CMK (cell line): Measurements from ENCODE around the gene MYL11.
"Not testable (repeated sequence)": the region's sequence is repeated elsewhere in the genome, so short reads cannot be mapped to it uniquely, and the experiment has no call there.

ENCODE experiments used
- DNase-seq: peaks from one replicate; pipeline ENCODE4 v3.0.0-alpha.2; 2010; ENCODE audit warnings: low read depth

MYL11 gene, protein sequence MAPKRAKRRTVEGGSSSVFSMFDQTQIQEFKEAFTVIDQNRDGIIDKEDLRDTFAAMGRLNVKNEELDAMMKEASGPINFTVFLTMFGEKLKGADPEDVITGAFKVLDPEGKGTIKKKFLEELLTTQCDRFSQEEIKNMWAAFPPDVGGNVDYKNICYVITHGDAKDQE

GRCh38 chr16:30374538-30374937 lies at the start of gene MYL11:
TSS of gene MYL11 (plus strand) at chr16:30374802. CDS start at chr16:30374858, 56 bp downstream.
- DNase-seq, result no peak

- DNase-seq, result peak; percentile 62
Observed at GRCh38 chr16:30334473-30334989, 40.1 kb upstream of the MYL11 start.

- DNase-seq, result peak; percentile 45
Observed at GRCh38 chr16:30335028-30335597, 39.5 kb upstream of the MYL11 start.

DNA sequence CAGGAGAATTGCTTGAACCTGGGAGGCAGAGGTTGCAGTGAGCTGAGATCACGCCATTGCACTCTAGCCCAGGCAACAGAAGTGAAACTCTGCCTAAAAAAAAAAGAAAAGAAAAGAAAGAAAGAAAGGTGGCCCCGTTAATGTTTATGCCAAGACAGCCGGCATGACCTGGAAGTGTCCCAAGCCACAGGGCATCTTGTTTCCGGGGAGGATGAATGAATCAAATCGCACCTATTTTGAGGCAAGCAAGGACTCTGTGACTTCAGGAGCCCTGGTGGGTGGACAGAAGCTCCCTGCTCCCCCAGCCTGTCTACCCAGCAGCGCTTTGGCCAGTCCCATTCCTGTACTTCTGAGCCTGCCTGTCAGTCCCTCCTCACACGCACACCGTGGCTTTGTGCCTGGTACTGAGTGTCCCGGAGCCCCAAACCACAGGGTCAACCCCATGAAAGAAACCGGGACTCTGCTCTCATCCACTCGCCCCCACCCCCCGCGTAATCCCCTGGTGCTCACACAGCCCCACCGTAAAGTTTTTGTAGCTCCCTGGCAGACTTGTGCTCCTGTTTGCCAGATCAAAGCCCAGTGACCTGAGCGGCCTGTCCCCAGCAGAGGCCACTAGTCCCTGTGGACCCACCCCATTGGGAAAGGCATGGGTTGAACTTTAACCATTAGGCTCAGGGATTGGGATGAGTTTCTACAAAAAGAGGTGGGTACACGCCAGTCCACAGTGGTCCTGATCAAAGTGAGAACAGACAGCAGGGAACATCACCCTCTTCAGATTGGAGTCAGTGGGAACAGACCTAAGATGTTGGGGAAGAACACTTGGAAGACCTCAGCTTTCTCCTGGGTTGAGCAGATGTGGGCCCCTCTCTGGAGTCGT lies 38.8 kb upstream of the MYL11 start:
- no peak for DNase-seq

DNA sequence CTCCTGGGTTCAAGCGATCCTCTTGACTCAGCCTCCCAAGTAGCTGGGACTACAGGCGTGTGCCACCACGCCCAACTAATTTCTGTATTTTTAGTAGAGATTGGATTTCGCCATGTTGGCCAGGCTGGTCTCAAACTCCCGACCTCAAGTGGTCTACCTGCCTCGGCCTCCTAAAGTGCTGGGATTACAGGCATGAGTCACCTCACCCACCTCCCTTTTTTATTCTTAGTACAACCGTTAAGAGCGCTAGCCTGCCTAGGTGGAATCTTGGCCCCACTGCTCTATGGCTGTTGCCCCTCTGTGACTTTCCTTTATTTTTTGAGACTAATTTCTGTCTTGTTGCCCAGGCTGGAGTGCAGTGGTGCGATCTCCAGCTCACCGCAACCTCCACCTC lies 36.6 kb upstream of the MYL11 start:
- DNase-seq, result not testable (repeated sequence)

DNA sequence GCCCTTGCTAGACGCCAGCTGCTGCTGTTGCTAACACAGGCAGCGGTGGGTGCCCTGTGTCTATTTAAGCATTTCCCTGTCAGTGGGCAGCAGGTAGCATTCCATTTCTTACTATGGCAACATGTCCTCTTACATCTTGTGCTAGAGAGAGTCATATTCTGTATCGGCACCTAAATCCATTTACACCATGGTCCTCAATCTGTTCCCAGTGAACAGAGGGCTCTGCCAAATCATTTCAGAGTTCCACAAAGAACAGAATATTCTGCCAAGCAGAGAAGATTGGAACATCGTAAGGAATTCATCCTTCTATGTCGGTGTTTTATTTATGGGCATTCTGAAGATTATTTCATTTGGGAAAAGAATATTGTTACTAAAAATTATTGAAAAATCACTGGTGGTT lies 35.9 kb upstream of the MYL11 start:
- DNase-seq, result not testable (repeated sequence)

- no peak for DNase-seq
Observed at GRCh38 chr16:30340621-30341020, 34.0 kb upstream of the MYL11 start.

- not testable (repeated sequence) for DNase-seq
Observed at GRCh38 chr16:30341971-30342370, 32.6 kb upstream of the MYL11 start.

DNA sequence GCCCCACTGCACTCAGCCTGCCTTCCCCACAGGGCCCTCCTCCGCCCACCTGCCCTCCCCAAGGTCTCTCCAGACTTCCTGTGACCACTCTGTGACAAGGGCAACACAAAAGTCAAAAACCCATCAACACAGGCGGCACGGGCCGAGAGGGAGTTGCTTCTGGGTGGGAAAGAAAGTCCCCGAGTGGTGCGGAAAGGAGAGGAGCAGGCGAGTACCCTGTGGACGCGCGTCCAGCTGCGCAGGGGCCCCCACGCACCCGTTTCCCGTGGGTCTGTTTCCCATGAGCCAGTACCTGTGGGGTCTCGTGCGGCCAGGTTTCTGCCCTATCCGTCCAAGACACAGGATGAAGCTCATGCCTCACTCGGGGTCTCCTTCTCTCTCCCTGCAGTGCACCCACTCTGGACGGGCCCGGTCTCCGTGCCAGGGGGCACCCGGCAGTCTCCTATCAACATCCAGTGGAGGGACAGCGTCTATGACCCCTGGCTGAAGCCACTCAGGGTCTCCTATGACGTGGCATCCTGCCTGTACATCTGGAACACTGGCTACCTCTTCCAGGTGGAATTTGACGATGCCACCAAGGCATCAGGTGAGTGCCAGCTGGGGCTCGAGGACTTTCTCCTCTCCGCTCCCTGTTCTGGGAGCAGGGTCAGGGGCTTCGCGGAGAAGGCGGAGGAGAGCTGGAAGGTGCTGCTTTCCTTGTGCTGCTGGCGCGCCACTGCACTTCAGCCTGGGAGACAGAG lies 31.7 kb upstream of the MYL11 start:
- no peak for DNase-seq

DNA sequence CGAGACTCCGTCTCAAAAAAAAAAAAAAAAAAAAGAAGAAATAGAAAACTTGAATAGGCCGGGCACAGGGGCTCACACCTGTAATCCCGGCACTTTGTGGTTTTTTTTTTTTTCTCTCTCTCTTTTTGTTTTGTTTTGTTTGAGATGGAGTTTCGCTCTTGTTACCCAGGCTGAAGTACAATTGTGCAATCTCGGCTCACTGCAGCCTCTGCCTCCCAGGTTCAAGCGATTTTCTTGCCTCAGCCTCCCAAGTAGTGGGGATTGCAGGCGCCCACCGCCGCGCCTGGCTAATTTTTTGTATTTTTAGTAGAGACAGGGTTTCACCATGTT lies 31.1 kb upstream of the MYL11 start:
- not testable (repeated sequence) for DNase-seq

GRCh38 chr16:30346286-30346685 lies 28.3 kb upstream of the MYL11 start:
- DNase-seq, result no peak

DNA sequence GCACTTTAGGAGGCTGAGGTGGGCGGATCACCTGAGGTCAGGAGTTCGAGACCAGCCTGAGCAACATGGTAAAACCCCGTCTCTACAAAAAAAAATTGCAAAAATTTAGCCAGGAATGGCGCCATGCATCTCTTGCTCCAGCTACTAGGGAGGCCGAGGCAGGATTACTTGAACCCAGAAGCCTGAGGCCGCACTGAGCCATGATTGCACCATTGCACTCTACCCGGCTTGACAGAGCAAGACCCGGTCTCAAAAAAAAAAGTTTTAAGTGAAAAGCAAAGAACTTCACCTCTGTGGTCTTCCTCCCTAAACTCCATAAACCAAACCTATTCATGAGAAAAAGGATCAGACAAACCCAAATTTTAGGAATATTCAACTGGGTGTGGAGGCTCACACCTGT lies 26.5 kb upstream of the MYL11 start:
- no peak for DNase-seq

DNA sequence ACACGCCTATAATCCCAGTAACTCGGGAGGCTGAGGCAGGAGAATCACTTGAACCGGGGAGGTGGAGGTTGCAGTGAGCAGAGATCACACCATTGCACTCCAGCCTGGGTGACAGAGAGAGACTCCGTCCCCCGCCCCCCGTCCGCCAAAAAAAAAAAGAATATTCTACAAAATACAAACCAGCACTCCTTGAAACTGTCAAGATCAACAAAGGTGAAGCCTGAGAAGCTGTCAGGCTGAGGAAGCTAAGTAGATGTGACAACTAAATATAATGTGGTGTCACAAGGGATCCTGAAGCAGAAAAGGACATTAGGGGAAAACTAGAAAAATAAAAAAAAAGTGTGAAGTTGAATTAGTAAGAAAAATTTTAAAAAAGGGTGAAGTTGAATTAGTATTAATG lies 25.7 kb upstream of the MYL11 start:
- DNase-seq, result no peak

GRCh38 chr16:30349675-30350074 lies 24.9 kb upstream of the MYL11 start:
- DNase-seq, result no peak

- no peak for DNase-seq
Observed at GRCh38 chr16:30350134-30350871, 24.3 kb upstream of the MYL11 start.

DNA sequence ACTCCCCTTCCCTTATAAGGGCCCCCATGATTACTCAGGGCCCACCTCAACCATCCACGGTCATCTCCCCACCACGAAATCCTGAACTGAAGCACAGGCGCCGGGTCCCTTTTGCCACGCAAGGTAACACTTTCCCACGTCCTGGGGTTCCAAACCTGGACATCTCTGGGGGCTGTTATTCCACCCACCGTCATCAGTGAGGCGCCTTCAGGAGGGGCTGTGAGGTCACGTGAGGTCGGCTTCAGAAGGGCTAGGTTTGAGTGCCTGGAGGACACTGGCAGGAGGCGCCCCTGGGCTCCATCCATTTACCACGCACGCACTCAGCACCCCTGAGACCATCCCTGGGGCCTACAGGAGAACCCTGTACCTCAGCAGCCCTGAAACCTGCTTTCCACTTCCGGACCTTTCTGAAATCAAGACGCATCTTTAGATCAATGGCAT lies 23.6 kb upstream of the MYL11 start:
- DNase-seq, result no peak

GRCh38 chr16:30351586-30352419 lies 22.8 kb upstream of the MYL11 start:
- DNase-seq, result no peak

DNA sequence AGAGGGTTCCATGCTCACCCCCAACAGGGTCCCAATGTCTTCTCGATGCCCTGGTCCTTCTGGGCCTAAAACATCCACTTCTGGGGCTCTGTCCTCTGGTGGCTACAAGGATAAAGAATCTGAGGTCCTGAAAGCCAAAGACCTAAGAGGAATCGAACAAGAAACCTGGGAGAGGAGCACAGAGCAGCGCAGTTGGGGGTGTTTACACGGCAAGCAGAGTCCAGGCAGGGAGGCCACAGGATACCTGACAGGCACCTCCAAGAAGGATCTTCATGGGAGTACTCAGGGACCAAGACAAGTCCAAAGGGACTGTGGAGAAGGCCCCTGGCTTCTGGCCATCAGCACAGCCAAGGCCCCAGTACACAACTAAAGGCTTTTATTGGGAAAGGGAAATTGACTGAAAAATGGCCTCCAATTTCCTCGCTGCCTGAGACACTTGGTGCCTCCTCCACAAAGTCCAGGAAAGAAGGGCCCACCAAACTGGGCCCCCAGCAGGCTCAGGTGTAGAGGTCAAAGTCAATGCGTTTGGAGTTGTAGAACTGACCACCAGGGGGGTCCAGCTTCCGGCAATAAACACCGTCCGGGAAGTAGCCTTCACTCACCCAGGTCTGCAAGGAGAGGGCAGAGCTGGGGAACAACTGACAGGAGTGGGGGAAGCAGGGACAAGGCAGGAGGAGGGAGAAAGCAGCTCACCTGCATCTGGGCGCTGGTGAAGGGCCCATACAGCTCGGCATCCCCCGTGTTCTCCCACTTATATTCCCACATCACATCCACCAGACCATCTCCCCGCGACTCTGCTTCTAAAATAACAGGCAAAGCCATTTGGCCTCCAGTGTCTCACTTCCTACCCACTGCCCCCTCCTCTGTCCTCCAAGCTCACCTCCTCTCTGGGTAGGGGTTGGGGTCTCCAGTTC lies 21.9 kb upstream of the MYL11 start:
- DNase-seq, result no peak

DNA sequence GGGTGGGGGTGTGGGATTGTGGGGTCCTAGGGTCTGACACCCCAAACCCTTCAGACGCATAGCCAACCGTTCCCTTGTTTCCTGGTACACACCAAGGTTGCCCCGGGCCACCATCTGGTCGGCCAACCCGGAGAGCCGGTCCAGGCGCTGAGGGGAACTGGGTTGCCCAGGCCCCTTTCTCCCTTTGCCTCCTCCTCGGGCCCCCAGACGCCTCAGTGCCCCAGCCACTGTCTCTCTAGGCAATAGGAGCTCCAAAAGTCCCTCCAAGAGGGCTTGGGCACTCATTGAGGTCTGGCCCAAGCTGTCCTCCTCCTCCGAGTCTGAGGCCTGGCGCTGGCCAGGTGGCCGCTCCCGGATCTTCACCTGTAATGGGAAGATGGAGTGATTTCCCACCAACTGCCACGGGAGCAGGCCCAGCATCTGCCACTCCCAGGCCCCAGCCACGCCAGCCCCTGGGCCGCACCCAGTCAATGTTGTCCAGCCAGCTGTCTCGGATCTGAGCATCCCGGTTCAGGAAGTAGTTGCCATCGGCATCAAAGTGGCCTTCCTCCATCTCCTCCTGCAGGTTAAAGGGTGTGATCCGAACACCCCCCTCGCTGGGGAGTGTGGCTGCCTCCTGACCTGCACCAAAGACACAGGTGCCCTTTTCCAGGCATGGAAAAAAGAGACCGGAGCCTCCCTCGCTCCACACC lies 21.0 kb upstream of the MYL11 start:
- no peak for DNase-seq
